ENCODE measurements around the gene CCDC171. TPM values are rescaled to one million over a fixed set of nuclear protein-coding genes. Genes with fewer than 3 reads are reported as not detected.

CCDC171 gene
- total and polyA plus RNA-seq, 2 of the 13 experiments (the other 11 are each of a cell fraction or from before 2014, with no cell fraction given) = 0.95 to 2.5 TPM

DNA sequence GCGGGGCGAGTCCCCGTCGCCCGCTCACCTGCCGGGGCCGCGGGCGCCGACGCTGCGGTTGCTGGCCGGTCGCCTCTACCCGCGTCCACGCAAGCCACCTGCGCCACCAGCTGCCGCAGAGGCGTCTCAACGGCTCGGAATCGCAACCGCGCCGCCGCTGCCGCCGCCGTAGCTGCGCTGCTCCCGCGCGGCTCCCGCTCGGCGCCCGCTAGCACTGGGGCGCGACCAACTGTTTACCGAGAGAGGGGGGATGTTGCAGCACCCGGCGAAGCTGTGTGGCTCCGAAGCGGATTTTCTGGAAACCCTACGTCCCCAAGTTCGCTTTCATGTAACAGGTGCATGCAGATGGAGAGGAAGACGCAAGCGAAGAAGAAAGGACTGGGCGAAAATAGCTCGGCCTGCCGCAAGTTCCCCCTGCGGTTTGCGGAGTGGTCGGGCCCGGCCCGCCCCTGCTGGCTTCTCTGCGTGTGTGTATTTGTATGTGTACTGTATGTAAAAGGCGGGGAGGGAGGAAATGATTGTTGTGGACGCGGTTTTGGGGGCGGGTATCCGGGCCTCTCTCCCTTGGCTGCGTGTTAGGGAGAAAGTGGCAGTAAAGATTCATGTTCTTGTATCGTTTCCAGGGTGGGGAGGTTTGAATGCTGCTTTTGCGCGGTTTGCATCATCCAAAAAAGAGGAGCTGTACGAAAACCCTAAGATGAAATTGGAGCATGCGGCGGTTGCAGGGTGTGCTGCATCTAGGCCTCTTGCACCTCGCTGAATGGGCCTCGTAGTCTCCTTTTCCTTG lies 41.9 kb upstream of the CCDC171 start, which contains the start of gene PSIP1 (continued):
- TF ChIP-seq, protein P1, sequence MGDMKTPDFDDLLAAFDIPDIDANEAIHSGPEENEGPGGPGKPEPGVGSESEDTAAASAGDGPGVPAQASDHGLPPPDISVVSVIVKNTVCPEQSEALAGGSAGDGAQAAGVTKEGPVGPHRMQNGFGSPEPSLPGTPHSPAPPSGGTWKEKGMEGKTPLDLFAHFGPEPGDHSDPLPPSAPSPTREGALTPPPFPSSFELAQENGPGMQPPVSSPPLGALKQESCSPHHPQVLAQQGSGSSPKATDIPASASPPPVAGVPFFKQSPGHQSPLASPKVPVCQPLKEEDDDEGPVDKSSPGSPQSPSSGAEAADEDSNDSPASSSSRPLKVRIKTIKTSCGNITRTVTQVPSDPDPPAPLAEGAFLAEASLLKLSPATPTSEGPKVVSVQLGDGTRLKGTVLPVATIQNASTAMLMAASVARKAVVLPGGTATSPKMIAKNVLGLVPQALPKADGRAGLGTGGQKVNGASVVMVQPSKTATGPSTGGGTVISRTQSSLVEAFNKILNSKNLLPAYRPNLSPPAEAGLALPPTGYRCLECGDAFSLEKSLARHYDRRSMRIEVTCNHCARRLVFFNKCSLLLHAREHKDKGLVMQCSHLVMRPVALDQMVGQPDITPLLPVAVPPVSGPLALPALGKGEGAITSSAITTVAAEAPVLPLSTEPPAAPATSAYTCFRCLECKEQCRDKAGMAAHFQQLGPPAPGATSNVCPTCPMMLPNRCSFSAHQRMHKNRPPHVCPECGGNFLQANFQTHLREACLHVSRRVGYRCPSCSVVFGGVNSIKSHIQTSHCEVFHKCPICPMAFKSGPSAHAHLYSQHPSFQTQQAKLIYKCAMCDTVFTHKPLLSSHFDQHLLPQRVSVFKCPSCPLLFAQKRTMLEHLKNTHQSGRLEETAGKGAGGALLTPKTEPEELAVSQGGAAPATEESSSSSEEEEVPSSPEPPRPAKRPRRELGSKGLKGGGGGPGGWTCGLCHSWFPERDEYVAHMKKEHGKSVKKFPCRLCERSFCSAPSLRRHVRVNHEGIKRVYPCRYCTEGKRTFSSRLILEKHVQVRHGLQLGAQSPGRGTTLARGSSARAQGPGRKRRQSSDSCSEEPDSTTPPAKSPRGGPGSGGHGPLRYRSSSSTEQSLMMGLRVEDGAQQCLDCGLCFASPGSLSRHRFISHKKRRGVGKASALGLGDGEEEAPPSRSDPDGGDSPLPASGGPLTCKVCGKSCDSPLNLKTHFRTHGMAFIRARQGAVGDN (CRISPR knock-in tag; IDR thresholded peaks at IDR 0.05) = peak; percentile 82
- TF ChIP-seq RNF2 (conservative IDR thresholded peaks at IDR 0.05; ENCODE audit: low read depth) (no peak; the same call in 1 of the 2 replicates), ZNF580 (CRISPR knock-in tag; IDR thresholded peaks at IDR 0.05; ENCODE audit: borderline replicate concordance, low read depth) (no peak), ZSCAN20 (CRISPR knock-in tag; IDR thresholded peaks at IDR 0.05; ENCODE audit: borderline replicate concordance) (0 out of 2 replicates have a peak, but pooled peaks have one; percentile 20), FOXP4 (CRISPR knock-in tag; IDR thresholded peaks at IDR 0.05) (peak; percentile 74), ATF7-NPFF (CRISPR knock-in tag; IDR thresholded peaks at IDR 0.05; ENCODE audit: low read depth) (peak; percentile 88), KMT2A (CRISPR knock-in tag; IDR thresholded peaks at IDR 0.05) (peak; percentile 72; the same call in 1 of the 2 replicates), ZEB1 (IDR thresholded peaks at IDR 0.05; ENCODE audit: insufficient replicate concordance, low read depth) (no peak)
- TF ChIP-seq, protein P2, sequence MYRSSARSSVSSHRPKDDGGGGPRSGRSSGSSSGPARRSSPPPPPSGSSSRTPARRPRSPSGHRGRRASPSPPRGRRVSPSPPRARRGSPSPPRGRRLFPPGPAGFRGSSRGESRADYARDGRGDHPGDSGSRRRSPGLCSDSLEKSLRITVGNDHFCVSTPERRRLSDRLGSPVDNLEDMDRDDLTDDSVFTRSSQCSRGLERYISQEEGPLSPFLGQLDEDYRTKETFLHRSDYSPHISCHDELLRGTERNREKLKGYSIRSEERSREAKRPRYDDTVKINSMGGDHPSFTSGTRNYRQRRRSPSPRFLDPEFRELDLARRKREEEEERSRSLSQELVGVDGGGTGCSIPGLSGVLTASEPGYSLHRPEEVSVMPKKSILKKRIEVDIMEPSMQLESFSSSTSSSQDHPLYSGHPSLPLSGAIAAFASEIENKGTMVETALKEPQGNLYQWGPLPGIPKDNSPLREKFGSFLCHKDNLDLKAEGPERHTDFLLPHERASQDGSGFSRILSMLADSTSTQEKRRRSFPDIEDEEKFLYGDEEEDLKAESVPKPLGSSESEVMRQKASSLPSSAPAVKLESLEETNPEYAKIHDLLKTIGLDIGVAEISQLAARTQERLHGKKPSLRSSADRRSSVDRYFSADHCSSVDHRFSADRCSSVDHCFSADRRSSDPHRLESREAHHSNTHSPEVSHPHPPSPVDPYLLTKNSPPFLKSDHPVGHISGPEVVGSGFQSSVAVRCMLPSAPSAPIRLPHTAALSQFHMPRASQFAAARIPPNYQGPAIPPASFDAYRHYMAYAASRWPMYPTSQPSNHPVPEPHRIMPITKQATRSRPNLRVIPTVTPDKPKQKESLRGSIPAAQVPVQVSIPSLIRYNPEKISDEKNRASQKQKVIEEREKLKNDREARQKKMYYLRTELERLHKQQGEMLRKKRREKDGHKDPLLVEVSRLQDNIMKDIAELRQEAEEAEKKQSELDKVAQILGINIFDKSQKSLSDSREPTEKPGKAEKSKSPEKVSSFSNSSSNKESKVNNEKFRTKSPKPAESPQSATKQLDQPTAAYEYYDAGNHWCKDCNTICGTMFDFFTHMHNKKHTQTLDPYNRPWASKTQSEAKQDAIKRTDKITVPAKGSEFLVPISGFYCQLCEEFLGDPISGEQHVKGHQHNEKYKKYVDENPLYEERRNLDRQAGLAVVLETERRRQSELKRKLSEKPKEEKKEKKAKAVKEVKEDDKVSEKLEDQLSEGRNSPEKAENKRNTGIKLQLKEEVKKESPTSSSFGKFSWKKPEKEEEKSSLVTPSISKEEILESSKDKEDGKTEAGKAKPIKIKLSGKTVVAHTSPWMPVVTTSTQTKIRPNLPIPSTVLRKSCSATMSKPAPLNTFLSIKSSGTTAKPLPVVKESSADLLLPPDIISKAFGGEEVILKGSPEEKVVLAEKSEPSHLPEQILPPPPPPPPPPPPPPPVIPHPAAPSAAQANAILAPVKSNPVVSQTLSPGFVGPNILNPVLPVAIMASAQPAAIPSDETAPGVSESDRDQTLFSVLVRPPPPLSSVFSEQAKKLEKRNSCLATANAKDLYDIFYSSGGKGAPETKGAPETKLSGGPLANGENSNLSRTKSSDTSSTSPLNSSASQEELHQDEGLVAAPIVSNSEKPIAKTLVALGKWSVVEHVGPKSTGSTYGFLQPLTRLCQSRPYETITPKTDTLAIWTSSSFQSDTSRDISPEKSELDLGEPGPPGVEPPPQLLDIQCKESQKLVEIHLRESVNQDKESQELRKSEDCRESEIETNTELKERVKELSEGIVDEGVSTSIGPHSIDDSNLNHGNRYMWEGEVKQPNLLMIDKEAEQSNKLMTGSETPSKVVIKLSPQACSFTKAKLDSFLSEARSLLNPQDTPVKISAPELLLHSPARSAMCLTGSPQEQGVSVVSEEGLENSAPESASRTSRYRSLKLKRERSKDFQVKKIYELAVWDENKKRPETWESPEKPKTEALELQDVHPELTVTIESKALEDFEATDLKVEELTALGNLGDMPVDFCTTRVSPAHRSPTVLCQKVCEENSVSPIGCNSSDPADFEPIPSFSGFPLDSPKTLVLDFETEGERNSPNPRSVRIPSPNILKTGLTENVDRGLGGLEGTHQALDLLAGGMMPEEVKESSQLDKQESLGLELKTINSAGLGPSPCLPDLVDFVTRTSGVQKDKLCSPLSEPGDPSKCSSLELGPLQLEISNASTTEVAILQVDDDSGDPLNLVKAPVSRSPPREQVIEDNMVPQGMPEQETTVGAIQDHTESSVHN (CRISPR knock-in tag; IDR thresholded peaks at IDR 0.05) = no peak
- TF ChIP-seq, protein P3, sequence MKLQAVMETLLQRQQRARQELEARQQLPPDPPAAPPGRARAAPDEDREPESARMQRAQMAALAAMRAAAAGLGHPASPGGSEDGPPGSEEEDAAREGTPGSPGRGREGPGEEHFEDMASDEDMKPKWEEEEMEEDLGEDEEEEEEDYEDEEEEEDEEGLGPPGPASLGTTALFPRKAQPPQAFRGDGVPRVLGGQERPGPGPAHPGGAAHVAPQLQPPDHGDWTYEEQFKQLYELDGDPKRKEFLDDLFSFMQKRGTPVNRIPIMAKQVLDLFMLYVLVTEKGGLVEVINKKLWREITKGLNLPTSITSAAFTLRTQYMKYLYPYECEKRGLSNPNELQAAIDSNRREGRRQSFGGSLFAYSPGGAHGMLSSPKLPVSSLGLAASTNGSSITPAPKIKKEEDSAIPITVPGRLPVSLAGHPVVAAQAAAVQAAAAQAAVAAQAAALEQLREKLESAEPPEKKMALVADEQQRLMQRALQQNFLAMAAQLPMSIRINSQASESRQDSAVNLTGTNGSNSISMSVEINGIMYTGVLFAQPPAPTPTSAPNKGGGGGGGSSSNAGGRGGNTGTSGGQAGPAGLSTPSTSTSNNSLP (IDR thresholded peaks at IDR 0.05; ENCODE audit: low read depth, low read length) = no peak

All from HepG2 (cell line).